ENCODE data around the gene ANKRD34A.

- TF ChIP-seq POLR2A (IDR thresholded peaks at IDR 0.05): no peak
- no peak for TF ChIP-seq CTCF (IDR thresholded peaks at IDR 0.05)
- TF ChIP-seq POLR2AphosphoS5 (IDR thresholded peaks at IDR 0.05): no peak
These were observed 28.1 kb upstream of the ANKRD34A start for GRCh38 chr1:145992502-145992936.
